Lower lobe of right lung (tissue), 2 donors: ENCODE measurements around the gene MTA1. TPM values are rescaled to one million over a fixed set of nuclear protein-coding genes. Genes with fewer than 3 reads are reported as not detected.

Experiments
- ATAC-seq, 2 donors: fragments of 200-7000 bp; cut with Tn5 transposase; one replicate each; pipeline ENCODE4 v1.9.1; 2020 to 2022; ENCODE audit warnings: mild to moderate bottlenecking in 2 of 2, moderate library complexity in 2 of 2
- DNase-seq: peaks from one replicate; pipeline ENCODE4 v3.0.0-alpha.2; 2020
- H3K27ac ChIP-seq: fragments of 200-600 bp; one replicate; pipeline ENCODE4 v1.8.0; 2022
- H3K27me3 ChIP-seq: fragments of 200-600 bp; one replicate; pipeline ENCODE4 v1.8.0; 2022; ENCODE audit warnings: low read depth
- H3K36me3 ChIP-seq: fragments of 200-600 bp; one replicate; pipeline ENCODE4 v1.8.0; 2022; ENCODE audit warnings: mild to moderate bottlenecking
- H3K4me1 ChIP-seq: fragments of 200-600 bp; one replicate; pipeline ENCODE4 v1.8.0; 2022
- H3K4me3 ChIP-seq: fragments of 200-600 bp; one replicate; pipeline ENCODE4 v1.8.0; 2022; ENCODE audit warnings: mild to moderate bottlenecking
- H3K9me3 ChIP-seq: fragments of 200-600 bp; one replicate; pipeline ENCODE4 v1.8.0; 2022
- CTCF ChIP-seq: fragments of 200-600 bp; IDR thresholded peaks from one replicate; pipeline ENCODE4 v1.8.0; 2022; ENCODE audit warnings: antibody characterized with exemption, mild to moderate bottlenecking
- intact Hi-C: fragments of 100-400 bp; cut with DNase I; formaldehyde crosslinking; loops from one replicate; pipeline ENCODE4 v1.11.0; 2022
- total RNA-seq: library from RNA; stranded (reverse); fragmentation: NEBNext Ultra II Directional; extraction: Animal tissue kit (Norgen Biotek cat#: 25700); gene quantifications from one replicate; pipeline ENCODE4 v1.2.1, GENCODE V29; 2021
- donor health status: DM: no; HTN: yes; CAD: no; lungs with severe emphysema.

Gene MTA1
- total RNA-seq, 1 donor from 2014 or later: 69.7 TPM

DNA sequence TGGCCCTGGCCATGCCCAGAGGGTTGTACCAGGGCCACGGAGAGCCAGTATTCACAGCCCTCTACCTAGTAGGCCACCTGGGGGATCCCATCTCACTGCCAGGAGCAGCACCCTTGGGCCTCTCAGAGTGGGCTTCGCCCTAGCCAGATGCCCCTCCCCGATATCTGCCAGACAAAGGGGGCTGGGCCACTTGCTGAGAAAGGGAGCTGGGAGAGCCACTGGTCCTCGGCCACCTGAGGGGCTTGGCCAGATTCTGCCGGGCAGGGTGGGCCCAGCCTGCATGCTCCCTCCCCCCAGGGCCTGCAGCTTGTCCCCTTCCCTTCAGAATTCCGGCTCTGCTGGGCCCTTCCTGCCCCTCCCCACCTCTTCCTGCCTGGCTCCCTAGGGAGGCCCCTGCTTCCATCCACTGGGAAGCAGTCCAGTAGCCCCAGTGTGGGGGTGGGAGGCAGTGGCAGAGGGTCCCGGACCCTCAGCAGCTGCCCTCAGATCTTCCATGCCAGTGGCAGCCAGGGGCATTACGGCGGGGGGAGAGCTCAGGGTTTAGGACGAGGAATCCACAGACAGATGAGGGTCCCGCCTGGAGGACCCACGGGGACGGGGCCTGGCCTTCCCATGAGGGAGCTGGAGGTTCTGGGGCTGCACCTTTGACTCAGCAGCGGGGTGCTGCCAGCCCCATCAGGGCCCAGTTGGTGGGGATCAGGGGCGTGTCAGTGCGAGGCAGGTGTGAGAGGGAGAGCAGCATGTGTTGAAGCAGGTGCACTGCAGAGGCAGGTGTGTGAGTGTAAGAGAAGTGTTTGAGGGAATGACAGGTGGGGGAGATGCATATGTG, 57.4 kb downstream of the MTA1 start:
- no peak for TF ChIP-seq CTCF
- Histone ChIP-seq H3K4me1 (peaks cover 72% of the 10 kb centered on the region), H3K36me3 (peaks cover 14% of the 10 kb centered on the region), H3K27ac (peak overlapping the region; percentile 96), H3K27me3 (peaks cover 7% of the 10 kb centered on the region), H3K9me3 (no peaks in the 10 kb centered on the region), H3K4me3 (peak overlapping the region; percentile 77)
- ATAC-seq (no peak), DNase-seq (no peak)
- intact Hi-C loops: no loop called here

- ATAC-seq: no peak
- Histone ChIP-seq H3K4me3 (peak overlapping the region; percentile 77), H3K27ac (peak overlapping the region; percentile 96), H3K27me3 (peaks cover 7% of the 10 kb centered on the region), H3K4me1 (peaks cover 72% of the 10 kb centered on the region), H3K36me3 (peaks cover 14% of the 10 kb centered on the region), H3K9me3 (no peaks in the 10 kb centered on the region)
- no peak for DNase-seq
- no peak for TF ChIP-seq CTCF
- intact Hi-C loops: no loop called here
Observed at GRCh38 chr14:105477660-105478397, 58.2 kb downstream of the MTA1 start.

- no peak for TF ChIP-seq CTCF
- H3K4me3 ChIP-seq: no peak overlapping the region
- H3K27me3 ChIP-seq: peaks cover 7% of the 10 kb centered on the region
- H3K9me3 ChIP-seq: no peaks in the 10 kb centered on the region
- DNase-seq (no peak), ATAC-seq (no peak)
- intact Hi-C loops: no loop called here
- peaks cover 72% of the 10 kb centered on the region for H3K4me1 ChIP-seq
- H3K36me3 ChIP-seq: peaks cover 14% of the 10 kb centered on the region
- H3K27ac ChIP-seq: no peak overlapping the region
Observed at GRCh38 chr14:105478398-105479251, 59.0 kb downstream of the MTA1 start.

DNA sequence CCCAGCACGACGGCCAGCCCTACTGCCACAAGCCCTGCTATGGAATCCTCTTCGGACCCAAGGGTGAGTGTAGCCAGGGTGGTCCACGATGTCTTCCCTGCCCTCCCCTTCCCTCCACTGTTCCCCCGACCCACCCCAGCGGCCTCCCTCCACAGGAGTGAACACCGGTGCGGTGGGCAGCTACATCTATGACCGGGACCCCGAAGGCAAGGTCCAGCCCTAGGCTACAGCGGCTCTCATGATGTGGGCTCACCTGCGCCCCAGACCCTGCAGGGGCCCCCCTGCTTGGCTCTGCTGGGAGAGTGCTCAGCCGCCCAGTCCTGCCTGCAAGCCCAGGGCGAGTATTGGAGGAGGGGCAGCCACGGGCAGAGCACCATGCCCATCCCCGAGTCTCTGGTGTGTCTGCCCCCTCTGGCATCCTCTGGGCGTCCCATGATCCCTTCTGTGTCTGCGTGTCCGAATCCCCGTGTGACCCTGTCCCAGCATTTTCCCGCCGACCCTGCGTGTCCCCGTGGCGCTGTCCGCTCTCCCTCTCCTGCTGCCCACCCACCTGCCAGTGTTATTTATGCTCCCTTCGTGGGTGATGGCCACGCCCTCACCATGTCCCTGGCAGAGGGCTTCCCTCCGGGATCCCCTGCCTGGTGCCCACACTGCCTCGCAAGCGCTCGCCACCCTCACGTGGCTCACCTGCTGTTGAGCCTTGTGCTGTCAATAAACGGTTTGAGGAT, 60.0 kb downstream of the MTA1 start:
- Histone ChIP-seq H3K4me3 (no peak overlapping the region), H3K9me3 (no peaks in the 10 kb centered on the region), H3K36me3 (peaks cover 14% of the 10 kb centered on the region), H3K4me1 (peaks cover 76% of the 10 kb centered on the region), H3K27ac (peak overlapping the region; percentile 99), H3K27me3 (peaks cover 7% of the 10 kb centered on the region)
- ATAC-seq (no peak), DNase-seq (no peak)
- intact Hi-C loops: no loop called here
- TF ChIP-seq CTCF: no peak
